HG03139 (cell line): ENCODE measurements around the gene TSR3.

Experiments used
- ATAC-seq: cut with Tn5 transposase; IDR thresholded peaks from one replicate; pipeline ENCODE4 v1.9.1; 2021; ENCODE audit not compliant: unreplicated experiment

TSR3 gene

DNA sequence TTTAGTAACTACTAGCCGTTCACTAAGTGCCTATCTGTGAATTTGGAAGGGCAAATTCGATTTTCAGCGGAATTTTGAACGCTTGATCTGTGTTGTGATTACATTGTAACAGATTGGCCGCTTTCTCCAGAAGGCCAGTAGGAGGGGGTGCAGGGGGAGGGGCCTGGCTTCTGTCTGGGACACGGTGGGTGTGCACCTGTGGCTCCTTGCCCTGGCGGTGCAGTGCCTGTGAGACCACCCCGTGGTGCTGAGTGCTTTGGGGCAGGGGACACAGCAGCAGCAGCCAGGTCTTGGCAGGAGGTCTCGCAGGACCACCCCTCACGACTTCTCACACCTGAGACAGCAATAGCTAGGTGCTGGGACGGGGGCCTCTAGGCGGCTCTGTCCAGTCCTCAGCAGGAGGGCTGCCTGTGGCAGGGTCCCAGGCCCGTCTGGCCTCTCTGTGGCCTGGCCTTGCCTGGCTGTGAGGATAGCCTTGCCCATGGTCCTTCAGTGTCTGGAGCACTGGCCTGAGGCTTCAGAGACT, 40.4 kb downstream of the TSR3 start:
- ATAC-seq: no peak

DNA sequence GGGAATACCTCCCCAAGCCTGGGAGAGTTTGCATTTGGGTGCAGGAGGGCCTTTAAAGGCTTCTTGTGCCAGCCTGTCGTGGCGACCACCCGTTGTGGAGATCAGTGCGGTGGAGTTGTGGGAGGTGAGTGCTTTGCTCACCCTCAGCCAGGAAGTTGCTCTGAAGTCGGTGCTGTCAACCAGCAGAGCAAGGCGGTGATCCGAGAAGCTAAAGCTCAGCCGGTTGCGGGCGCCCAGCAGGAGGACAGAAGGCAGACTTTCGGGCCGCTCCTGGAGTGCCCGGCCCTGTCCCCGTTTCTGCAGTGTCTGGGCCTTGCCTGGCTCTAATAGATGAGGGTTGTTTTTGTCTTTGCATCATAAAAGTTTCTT, 40.9 kb downstream of the TSR3 start:
- ATAC-seq: no peak

DNA sequence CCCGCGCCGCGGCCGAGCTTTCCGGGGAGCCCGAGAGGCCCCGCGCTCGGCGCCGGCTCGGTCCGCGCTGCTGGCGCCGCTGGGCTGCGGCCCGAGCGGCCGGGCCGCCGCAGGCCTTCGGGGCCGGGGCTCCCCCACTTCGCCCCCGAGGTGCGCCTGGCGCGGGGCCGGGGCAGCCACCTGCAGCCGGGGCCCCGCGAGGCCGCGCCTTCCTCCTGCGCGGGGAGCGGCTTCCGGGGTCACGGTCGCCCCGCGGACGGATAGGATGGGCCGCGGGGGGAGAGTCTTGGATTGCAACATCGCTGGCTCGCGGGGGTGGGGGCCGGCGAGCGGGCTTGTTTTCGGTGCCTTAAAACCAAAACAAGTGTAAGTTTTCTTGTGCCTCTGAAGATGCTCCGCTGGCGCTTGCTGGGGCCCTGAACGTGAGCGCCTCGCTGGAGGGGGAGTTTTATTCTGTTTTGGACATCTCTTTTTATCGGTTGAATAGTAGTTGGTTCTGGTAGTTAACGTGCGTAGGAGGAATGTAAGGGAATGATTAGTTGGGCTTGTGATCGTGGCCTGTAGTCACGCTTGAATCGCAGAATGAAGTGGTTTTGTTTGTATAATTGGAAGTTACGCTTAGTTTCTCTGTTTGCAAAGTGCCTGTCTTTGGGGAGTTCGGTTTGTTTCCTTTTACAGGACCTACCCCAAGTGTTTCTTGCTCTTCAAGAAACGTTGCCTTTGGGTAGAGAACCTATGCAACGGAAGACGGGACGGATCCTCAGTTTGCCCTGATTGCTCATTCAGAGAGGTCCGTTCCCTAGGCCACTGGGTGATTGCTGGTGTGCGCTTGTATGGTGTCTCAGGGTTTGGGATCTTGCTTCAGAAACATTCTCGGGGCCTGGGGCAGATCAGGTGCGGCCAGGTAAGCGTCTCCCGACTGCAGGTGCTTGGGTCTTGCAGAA, 41.5 kb downstream of the TSR3 start:
- peak; percentile 15 for ATAC-seq

DNA sequence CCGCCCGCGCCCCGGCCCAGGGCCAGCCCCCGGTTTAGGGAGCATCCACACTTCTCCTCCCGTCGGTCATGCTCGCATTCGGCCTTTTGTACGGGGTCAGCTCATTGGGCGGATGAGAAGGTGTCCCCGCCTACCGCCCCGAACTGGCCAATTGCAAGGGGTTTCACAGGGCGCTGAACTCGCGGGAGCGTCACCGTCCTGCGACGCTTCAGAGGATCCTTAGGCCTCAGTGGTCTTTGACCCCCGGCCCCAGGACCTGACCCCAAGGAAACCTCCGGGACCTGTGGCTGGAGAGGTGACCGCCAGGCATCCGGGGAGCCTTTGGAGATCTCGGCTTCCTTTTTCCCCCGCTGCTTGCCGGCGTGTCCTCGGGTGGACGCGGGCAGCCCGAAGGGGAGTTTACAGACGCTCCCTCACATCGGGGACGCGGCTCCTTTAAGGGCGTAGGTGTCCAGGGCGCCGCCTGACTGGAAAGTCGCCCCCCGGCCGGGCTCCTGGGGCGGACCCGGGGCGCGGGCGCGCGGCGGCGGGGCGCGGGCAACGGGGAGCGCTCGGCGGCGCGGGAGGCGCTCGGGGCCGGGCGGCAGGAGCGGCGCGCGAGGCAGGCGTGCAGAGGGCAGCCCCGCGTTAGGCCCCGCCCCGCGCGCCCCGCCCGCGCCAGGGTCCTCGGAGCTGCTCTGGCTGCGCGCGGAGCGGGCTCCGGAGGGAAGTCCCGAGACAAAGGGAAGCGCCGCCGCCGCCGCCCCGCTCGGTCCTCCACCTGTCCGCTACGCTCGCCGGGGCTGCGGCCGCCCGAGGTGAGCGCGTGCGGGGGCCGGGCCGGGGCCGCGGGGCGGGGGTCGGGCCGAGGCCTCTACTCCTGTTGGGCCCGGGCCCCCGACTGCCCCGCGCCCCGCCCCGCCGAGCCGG, 42.4 kb downstream of the TSR3 start, which contains the start of gene UBE2I:
UBE2I (plus strand) TSS at position 660 of the 909 bp plus-strand sequence. CDS start 4,395 bp downstream, outside the sequence.
- peak; percentile 53 for ATAC-seq

DNA sequence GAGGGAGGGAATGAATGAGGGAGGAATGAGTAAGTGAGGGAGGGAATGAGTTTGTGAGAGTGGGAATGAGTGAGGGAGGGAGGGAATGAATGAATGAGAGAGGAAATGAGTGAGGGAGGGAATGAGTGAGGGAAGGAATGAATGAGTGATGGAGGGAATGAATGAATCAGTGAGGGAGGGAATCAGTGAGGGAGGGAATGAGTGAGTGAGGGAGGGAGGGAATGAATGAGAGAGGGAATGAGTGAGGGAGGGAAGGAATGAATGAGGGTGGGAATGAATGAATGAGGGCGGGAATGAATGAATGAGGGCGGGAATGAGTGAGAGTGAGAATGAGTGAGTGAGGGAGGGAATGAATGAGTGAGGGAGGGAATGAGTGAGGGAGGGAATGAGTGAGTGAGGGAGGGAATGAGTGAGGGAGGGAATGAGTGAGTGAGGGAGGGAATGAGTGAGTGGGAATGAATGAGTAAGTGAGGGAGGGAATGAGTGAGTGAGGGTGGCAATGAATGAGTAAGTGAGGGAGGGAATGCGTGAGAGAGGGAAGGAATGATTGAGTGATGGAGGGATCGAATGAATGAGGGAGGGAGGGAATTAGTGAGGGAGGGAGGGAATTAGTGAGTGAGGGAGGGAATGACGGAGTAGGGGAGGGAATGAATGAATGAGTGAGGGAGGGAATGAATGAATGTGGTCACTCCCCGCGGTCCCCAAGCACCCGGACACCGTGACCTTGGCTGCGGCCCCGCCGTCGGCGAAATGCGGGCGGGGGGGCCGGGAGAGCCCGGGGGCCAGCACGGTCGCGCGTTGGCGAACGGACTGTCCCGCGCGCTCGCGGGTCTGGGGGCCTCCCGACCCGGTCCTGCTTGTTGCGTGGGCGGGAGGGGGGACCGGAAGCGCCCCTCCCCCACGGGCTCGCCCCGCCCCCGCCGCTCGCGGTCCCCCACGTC, 43.4 kb downstream of the TSR3 start:
- ATAC-seq: peak; percentile 17

DNA sequence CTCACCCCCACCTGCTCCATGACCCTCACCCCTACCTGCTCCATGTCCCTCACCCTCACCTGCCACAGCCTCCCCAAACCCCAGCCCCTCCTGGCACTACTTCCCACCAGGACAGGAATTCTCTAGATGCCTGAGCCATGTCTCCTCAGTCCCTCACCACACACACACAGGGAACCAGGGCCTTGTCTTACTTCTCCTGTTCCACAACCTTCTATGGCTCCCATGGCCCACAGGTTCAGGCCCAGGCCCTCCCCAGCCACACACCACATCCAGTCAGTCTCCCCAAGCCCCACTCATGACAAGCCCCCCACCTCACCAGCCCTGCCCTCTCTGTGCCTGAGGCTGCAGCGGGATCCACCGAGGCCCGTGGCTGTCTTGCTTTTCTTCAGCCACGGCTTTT, 45.3 kb downstream of the TSR3 start:
- ATAC-seq: no peak

DNA sequence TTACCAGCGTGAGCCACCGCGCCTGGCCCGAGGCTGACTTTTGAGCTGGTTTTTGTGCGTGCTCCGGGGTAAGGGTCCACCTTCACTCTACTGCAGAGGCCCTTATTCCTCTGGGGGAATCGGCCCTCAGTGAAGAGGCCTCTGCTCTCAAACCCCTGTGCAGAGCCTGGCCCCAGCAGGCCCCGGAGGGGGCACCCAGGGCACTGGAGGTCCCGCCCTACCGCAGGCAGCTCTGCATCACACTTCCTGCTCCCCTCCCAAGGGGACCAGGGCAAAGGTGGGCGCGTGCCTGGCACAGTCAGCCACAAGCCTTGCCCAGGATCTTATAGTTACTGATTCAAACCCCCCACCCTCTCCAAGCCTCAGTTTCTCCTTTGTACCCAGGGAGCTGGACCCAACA, 45.9 kb downstream of the TSR3 start:
- ATAC-seq: no peak

DNA sequence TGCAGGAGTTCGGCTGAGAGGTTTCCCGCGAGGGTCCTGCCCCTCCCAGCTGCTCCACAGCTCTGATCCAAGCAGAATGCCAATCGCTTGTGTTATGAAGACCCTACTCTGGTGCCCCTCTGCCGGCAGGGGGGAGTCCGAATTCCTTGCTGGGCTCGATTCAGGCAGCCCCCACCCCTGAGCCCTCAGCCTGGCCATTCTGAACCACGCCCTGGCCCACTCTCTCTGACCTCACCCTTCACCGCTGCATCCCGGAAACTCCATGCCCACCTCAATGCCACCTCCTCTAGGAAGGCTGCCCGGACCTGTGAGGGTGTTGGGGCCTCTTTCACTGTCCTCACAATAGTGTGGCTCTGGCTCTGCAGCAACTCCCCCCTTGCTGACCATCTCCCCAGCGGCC, 50.1 kb downstream of the TSR3 start:
- no peak for ATAC-seq

DNA sequence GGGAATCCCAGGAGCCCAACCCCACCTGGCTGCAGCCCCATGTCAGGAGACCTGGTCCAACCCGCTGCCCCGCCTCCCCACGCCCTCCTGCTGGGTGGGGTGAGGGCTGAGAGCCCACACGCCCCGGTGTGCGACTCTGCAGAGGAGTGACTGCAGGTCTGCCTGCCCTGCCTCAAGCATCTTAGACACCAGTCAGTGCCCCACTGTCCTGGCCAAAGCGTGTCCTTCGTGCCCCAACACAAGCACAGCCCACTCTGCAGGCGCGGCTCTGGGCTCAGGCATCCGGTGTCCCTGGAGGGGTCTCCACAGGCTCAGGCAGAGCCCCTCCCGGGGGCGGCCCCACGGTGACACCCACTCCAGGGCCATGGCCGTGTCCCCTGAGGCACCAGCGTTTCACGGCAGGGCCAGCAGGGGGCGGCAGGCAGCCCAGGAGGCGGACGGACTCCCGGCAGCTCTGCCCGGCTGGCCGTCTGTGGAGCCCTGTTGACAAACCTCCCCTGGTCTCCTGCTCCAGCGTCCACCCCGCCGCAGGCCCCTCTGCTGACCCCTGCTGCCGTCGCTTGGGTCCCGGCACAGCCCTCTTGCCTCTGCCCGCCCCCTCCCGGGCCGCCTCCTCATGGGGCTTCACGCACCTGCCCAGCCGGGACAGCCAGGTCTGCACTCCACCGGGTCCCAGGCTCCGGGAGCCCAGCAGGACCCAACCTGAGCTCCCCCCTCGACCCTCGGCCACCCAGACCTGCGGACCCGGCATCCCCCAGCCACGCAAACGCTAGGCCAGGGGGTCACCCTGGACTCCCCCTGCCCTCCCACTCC, 50.8 kb downstream of the TSR3 start:
- ATAC-seq: no peak

DNA sequence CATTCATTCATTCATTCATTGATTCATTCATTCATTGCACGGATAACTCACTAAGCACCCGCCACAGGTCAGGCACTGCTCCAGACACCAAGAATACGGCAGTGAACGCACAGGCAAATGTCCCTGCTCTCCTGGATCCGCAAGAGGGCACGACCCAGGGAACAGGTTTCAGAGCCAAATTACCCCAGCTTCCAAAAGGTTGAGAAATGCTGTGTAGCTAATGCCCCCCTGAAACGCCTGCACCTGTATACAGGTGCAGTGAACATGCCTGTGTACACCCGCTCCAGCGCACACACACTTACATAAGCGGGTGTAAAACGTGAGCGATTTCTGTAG, 51.8 kb downstream of the TSR3 start:
- no peak for ATAC-seq
